PC-3 (cell line): ENCODE data around the gene XPO5.

ENCODE experiments used
- EZH2phosphoT487 ChIP-seq: fragments of 300-600 bp; sonication (generic); IDR thresholded peaks from 2 replicates; pipeline ENCODE4 v1.6.1; 2018; ENCODE audit warnings: mild to moderate bottlenecking, antibody characterized with exemption, low read length, borderline replicate concordance
- TF ChIP-seq, protein P1 (sequence below): fragments of 300-600 bp; sonication (generic); conservative IDR thresholded peaks from 2 replicates; pipeline ENCODE4 v1.5.1; 2017; ENCODE audit warnings: antibody characterized with exemption, low read depth, mild to moderate bottlenecking, low read length

DNA sequence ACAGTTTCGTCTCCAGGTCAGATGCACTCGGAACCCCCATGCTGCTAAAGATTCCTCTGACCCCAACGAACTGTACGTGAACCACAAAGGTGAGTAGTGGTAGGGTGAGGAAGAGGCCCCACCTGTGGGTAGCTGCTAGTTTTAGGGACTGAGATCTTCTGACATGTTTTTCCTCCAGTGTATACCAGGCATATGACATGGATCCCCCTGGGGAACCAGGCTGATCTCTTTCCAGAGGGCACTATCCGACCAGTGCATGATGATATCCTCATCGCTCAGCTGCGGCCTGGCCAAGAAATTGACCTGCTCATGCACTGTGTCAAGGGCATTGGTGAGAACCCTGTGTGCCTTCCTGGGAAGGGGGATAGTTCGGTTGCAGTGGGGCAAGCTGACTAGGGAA is 55.7 kb downstream of the XPO5 start:
- TF ChIP-seq, protein P1, sequence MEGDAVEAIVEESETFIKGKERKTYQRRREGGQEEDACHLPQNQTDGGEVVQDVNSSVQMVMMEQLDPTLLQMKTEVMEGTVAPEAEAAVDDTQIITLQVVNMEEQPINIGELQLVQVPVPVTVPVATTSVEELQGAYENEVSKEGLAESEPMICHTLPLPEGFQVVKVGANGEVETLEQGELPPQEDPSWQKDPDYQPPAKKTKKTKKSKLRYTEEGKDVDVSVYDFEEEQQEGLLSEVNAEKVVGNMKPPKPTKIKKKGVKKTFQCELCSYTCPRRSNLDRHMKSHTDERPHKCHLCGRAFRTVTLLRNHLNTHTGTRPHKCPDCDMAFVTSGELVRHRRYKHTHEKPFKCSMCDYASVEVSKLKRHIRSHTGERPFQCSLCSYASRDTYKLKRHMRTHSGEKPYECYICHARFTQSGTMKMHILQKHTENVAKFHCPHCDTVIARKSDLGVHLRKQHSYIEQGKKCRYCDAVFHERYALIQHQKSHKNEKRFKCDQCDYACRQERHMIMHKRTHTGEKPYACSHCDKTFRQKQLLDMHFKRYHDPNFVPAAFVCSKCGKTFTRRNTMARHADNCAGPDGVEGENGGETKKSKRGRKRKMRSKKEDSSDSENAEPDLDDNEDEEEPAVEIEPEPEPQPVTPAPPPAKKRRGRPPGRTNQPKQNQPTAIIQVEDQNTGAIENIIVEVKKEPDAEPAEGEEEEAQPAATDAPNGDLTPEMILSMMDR: no peak
- TF ChIP-seq EZH2phosphoT487: no peak
